Measurements from ENCODE around the gene SIGLECL1.
A peak's percentile ranks its signal among the peaks of the same experiment; 100 is the strongest.

The SIGLECL1 gene

DNA sequence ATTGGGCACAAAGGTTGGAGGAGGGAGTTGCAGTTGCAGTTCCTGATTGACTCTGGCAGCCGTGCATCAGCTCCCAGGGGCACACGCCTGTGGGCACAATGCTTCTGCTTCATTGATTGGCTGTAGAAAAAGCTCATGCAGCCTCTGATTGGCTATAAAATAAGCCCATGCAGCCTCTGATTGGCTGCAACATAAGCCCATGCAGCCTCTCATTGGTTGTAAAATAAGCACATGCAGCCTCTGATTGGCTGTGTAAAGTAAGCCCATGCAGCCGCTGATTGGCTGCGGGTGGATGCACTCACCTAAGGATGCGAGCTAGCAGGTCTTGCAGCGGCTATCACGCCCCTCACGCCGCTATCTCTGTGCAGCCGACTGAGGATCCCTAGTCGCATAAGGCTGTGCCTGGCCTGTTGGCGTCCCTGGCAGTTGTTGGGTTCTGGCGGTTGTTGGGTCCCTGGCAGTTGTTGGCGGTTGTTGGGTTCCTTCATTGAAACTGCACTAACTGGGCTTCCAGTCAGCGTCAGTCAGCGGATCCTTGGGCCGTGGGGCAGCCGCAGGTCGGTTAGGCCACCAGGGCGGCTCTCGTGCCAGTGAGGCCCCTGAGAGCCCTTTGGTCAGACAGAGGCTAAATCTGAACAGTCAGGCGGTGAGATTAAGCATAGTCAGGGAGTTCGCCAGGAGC is at the start of gene SIGLECL1:
Gene SIGLECL1 (plus strand): TSS at position 295 of the 682 bp plus-strand sequence. CDS start 12,993 bp downstream, outside the sequence.
- DNase-seq, result no peak

DNA sequence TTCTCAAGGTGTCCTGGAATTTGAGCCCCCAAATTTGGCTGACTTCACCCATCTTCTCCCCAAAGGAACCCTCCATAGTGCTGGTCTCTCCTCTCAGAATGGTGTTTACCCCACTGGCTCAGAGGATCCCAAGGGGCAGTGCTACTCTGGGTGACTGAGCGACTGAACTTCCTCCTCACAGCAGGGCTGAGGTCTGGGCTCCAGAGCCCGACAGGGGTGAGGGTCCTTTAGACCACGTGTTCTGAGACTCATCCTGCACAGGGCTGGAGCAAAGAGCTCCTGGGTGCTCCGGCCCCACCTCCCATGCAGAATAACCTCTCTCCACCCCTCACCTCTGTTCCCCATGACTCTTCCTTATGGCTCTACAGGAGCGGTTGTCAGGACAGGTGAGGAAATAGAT is 49.2 kb upstream of the SIGLECL1 start:
- no peak for DNase-seq

DNA sequence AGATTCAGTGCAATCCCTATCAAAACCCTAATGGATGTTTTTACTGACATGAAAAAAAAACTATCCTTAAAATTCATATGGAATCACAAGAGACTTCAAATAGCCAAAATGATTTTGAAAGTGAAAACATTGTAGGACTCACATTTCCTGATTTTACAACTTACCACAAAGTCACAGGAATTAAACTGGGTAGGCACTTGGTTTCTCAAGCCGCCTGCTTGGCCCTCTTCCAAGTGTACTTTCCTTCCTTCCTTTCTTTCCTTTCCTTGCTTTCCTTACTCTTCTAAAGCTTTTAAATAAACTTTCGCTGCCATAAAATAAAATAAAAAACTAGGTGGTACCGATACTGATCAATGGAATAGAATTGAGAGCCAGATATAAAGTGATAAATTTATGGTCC is 47.0 kb upstream of the SIGLECL1 start:
- DNase-seq, result peak; percentile 23 to 51

DNA sequence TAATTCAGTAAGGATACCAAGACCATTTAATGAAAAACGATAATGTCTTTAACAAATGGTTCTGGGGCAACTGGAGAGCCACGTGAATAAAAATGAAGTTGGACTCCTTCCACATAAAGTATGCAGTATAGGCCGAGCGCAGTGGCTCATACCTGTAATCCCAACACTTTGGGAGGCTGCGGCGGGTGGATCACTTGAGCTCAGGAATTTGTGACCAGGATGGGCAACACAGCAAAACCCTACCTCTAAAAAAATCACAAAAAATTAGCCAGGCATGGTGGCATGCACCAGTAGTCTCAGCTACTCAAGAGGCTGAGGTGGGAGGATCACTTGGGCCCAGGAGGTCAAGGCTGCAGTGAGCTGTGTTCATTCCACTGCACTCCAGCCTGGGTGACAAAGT is 46.6 kb upstream of the SIGLECL1 start:
- no peak for DNase-seq

DNA sequence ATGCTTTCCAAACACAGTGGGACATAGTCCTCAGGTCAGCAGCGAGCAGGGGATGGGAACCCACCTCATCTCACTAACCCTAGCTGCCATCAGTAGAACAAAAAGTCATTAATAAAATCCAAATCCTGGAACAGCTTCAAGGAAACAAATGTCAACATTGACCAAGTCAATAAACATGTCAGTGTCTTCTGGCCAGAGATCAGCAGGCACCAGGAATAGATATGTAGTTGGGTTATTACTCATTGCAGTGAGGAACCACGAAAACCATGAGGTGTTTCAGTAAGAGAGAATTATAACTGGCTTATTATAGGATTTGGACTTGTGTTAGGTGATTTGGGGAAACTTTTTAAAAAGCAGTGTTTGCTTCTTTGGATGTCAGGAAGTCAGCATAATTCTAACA is 43.1 kb upstream of the SIGLECL1 start:
- no peak for DNase-seq

DNA sequence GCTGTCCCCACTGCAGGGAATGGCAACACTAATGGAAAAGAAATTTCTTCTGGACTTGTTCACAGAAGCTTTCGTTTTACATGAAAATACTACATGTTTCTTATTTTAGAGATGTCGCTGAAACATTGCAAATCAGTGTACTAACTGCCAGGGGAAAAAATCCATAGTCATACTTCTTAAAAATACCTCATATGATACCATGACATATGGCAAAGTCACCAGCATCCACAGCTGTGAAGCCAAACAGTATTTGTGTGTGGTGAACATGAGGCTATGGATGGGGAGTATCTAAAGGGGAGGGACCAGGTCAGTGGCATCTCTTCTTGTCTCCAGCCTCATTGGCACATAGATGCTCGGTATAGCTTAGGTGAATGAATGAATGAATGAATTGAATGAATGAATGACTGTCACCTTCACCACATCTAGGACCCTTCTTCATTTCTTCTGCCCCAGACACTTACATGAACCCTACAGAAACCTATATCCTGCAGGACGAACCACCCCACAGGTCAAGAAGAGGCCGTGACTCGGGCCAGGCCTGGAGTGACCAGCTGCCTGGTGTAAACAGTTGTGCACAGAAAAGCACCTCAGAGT is 40.6 kb upstream of the SIGLECL1 start:
- DNase-seq, result no peak

DNA sequence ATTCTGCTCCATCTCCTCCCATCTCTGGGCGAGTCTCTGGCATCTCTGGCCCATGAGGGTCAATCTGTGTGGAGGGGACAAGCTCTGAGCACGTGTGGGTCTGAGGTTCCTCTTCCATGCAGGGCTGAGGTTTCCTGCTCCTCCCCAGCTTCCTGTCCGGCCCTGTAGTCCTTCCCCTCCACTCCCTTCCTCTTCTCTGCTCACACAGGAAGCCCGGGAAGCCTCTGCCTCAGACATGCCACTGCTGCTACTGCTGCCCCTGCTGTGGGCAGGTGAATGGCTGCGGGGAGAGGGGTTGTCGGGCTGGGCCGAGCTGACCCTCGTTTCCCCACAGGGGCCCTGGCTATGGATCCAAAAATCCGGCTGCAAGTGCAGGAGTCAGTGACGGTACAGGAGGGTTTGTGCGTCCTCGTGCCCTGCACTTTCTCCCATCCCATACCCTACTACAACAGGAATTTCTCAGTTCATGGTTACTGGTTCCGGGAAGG is 40.0 kb upstream of the SIGLECL1 start:
- peak; percentile 73 to 74 for DNase-seq

DNA sequence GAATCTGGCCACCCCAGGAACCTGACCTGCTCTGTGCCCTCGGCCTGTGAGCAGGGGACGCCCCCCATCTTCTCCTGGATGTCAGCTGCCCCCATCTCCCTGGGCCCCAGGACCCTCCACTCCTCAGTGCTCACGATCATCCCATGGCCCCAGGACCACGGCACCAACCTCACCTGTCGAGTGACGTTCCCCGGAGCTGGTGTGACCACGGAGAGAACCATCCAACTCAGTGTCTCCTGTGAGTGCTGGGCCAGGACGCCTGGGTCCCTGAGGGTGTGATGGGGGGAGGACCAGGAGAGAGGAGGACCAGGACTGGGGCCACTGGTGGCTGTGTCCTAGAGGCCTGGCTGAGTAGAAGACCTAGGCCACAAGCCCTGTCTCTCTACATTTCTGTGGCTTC is 39.0 kb upstream of the SIGLECL1 start:
- DNase-seq, result no peak

DNA sequence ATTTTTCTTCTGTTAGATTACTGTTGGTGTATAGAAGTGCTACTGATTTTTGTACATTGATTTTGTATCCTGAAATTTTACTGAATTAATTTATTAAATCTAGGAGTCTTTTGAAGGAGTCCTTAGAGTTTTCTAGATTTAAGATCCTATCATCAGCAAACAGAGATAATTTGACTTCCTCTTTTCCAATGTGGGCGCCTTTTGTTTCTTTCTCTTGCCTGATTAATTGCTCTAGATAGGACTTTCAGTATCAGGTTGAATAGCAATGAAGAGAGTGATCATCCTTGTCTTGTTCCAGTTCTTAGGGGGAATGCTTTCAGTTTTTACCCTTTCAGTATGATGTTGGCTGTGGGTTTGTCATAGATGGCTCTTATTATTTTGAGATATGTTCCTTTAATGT is 31.6 kb upstream of the SIGLECL1 start:
- peak; percentile 59 to 67 for DNase-seq

DNA sequence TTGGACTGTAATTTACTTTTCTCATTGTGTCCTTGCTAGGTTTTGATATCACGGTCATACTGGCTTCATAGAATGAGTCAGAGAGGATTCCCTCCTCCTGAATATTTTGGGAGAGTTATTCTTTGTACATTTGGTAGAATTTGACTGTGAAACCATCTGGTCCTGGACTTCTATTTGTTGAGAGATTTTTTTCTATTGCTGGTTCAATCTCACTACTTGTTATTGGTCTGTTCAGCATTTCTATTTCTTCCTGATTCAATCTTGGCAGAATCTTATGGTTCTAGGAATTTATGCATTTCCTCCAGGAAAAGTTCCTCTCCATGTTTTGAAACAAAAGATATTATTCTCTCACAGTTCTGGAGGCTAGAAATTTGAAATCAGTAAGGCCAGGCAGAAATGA is 30.9 kb upstream of the SIGLECL1 start:
- DNase-seq, result no peak

DNA sequence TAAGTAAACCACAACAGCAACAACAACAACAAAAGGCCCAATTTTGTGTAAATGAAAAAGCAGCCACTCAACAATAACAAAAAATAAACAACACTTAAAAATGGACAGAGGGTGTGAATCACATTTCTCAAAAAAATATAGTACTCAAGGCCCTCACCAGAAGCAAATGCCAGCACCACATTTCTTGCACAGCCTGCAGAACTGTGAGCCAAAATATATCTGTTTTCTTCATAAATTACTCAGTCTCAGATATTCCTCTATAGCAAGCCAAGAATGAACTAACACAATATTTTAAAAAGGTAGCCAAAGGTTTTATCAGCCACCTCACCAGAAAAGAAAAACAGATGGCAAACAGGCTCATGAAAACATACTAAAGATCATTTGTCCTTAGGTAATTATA is 29.9 kb upstream of the SIGLECL1 start:
- DNase-seq, result no peak

DNA sequence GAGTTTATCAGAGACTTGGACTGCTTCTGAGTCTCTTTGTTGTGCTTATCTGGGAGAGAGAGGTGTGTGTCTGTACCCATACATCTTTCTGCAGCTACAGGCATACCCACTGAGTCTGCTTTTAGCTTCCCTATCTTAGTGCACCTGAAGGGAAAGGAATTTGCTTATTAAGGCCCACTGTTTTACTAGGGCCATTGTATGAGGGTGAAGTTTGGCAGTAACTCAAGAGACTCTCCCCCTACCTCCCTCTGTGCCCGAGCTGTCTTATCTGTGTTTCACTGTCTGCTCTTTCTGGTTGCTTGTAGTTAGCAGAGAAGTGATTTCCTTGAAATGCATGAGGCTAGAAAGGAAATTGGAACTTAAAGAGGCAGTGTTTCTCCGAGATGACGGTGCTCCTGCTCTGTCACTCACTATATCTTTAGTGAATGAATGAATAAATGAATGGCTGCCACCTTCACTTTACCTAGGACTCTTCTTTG is 26.7 kb upstream of the SIGLECL1 start:
- DNase-seq, result no peak

DNA sequence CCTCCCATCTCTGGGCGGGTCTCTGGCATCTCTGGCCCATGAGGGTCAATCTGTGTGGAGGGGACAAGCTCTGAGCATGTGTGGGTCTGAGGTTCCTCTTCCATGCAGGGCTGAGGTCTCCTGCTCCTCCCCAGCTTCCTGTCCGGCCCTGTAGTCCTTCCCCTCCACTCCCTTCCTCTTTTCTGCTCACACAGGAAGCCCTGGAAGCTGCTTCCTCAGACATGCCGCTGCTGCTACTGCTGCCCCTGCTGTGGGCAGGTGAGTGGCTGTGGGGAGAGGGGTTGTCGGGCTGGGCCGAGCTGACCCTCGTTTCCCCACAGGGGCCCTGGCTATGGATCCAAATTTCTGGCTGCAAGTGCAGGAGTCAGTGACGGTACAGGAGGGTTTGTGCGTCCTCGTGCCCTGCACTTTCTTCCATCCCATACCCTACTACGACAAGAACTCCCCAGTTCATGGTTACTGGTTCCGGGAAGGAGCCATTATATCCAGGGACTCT is 25.9 kb upstream of the SIGLECL1 start, which contains the start of gene CD33:
Gene CD33 (plus strand): TSS at position 183 of the 496 bp plus-strand sequence. CDS start 39 bp downstream, at position 222.
- DNase-seq, result peak; percentile 71 to 80

DNA sequence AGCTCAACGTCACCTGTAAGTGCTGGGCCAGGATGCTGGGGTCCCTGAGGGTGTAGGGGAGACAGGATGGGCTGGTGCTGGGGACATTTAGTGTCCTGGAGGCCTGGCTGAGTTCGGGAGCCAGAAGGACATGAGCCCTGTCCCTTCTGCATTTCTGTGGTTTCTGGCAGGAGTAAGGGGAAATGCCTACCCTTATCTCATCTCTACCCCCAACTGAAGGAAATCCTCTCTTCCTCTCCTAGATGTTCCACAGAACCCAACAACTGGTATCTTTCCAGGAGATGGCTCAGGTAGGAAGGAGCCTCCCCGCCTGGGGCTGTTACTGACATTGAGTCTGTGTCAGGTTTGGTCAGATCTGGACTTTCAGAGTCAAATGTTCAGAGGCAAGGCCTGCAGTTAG is 24.8 kb upstream of the SIGLECL1 start:
- peak; percentile 20 to 44 for DNase-seq

DNA sequence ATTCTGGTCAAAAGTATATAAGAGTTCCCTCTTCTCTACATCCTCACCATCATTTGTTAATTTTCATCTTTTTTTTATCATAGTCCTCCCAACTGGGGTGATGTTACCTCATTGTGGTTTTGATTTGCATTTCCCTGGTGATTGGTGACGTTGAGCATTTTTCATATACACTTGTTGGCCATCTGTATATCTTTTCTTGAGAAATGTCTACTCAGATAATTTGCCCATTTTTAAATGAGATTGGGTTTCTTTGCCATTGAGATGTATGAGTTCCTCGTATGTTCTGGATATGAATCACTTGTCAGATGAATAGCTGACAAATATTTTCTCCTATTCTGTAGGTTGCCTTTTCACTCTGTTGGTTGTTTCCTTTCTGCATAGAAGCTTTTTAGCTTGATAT is 23.6 kb upstream of the SIGLECL1 start:
- no peak for DNase-seq

DNA sequence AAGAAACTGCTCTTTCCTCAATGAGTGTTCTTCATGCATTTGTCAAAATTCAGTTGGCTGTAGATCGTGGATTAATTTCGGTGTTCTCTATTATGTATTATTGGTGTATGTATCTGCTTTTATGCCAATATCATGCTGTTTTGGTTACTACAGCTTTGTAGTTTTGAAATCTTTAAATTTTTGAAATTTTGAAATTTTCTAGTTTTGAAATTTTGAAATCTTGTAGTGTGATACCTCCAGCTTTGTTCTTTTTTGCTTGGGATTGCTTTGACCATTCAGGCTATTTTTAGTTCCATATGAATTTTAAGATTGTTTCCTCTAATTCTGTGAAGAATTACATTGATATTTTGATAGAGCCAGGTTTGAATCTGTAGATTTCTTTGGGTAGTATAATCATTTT is 22.9 kb upstream of the SIGLECL1 start:
- no peak for DNase-seq

DNA sequence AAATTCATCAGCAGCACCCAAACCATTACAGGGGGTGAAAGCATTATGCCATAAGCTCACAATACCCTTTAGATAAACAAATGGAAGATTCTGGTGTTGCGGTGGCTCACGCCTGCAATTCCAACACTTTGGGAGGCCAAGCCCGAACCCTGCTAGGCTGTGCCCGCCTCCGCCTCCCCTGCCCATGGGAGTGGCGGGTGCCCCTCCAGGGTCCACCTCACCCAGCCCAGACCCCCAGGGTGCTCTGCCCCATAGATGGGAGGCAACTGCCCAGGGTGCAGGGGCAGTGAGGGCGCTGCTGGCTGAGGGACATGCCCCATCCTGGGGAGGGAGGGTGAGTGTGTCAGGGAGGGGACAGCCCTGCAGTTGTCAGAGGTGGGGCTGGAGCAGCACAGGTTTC is 10.0 kb upstream of the SIGLECL1 start:
- DNase-seq, result no peak

DNA sequence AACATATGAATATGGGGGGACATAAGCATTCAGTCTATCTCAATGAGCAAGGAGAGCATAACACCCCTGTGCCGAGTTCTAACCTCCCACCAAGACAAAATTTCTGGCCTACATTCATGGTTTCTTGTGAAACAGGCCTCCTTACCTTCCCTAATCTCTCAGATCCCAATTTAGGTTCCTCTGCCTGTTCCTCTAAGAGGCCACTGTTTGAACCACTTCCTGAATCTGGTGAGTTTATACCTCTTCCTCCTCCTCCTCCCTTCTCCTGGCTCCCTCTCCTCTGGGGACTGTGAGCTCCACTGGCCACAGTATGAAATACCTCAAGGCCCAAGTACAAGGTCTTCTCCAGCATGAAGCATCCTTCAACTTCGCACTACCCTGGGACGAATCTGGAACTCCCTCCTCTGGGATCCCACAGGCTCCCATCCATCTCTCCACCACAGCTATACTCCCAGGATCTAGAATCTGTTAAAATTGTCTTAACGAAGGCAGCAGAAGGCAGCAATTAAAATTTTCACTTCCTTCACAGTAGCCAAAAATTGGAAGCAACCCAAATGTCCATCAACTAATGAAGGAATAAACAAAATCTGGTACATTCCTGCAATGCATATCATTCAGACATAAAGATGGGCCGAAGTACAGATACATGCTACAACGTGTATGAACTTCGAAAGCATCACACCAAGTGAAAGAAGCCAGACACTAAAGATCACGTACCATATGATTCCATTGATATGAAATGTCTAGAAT is 7.8 kb upstream of the SIGLECL1 start:
- peak; percentile 35 to 45 for DNase-seq

DNA sequence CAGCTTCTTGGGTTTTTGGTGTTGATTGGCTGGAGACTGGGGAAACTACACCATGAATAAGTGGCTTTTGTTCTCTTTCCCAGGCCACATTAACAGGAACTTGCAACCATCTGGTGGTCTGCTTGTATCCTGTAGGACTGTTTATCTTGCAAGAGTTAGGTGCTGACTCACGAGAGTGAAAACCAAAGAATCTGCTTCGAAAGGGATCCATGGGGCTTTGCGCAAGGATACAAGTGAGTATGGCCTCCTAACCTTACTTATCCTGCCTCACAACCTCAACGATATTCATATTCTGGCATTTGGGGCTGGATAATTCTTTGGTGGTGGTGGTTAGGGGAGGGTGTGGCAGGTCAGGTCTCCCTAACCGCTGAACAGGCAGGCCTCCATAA is 4.7 kb upstream of the SIGLECL1 start:
- DNase-seq, result peak; percentile 93 to 94

DNA sequence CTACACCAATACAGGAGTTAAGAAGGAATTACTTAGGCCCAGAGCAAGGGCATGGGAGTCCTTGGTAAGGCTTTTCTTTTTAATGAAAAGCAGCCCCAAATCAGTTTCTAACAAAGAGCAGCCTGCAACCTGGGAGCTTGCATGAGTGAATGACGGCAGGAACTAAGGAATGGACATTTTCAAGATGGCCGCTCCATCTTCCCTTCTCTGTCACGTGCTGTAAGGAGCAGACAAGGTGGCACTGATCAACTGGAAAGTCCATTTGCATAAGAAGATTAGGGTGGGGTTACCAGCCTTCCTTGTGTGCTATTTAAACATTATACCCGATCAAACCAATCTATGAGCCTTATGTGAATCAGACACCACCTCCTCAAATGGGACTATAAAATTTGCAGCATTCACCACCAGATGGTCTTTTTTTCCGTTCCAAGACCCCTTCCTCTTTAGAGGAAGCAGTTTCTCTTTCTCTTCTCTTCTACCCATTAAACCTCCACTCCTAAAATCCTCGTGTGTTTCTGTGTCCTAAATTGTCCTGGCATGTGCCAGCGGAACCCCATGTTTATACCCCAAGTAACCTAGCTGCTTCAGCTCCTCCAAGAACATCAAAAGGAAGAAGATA is 2.8 kb upstream of the SIGLECL1 start:
- DNase-seq, result no peak

DNA sequence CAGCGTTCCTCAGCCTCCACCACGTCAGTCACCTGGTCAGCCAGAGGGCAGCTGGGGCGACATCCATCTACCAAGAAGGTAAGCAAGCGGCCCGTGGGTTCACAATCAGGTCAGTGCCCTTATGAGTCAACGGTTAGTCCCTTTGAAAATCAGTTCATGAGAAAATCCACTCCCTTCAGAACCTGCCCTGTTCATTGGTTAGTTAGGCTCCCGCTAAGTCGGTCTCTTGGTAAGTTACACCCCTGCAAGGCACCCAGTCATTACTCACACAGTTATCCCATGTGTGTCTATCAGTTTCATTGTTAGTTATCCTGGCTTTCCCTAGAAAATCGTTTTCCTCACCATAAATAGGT is 564 bp downstream of the SIGLECL1 start:
- no peak for DNase-seq

DNA sequence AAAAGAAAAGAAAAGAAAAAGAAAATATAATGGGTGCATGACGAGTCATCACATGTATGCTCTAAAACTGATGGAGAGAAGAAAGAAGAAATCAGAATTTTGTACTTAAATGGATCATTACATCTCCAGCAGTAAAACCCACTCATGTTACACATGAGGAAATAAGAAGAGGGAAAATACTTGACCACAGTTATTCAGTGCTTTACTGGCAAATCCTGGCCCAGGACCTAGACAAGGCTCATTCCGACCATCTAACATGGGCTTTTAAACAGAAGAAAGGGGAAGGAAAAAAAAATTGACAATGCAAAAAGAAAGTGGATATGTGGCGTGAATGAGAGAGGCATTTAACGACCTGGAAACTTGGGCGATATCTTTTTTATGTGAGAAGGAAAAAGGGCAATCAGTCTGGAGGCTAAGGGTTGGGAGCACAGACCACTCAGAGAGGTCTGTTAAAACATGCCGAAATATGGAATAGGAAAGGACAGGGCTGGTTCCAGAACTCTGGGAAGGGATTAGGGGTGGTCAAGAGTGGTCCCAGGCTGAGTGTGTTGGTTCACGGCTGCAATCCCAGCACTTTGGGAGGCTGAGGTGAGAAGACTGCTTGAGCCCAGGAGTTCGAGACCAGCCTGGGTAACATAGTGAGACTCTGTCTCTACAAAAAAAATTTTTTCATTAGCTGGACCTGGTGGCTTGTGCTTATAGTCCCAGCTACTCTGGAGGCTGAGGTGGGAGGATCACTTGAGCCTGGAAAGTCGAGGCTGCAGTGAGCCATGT is 1.6 kb downstream of the SIGLECL1 start:
- DNase-seq, result no peak

All from Kasumi-1 (cell line).